ENCODE results near the gene NOC2L. TPM values are rescaled to one million over a fixed set of nuclear protein-coding genes. Genes with fewer than 3 reads are reported as not detected.

Gene NOC2L
- total and polyA plus RNA-seq, 8 donors, result 23.3 to 86.5 (median 37.5) TPM

- TF ChIP-seq CTCF (IDR thresholded peaks at IDR 0.05), result no peak
- Histone ChIP-seq H3K4me3 (peak within 1 kb of the TSS; percentile 53 to 100 (median 99)), H3K4me1 (peaks cover 3 to 9% (median 8%) of the 10 kb centered on the region in 3 donors), H3K36me3 (peaks cover 0 to 12% (median 9%) of the 10 kb centered on the region in 3 donors), H3K27me3 (no peaks in the 10 kb centered on the region), H3K27ac (no peak within 1 kb of the TSS), H3K9me3 (no peaks in the 10 kb centered on the region)
- intact Hi-C loops (cut with DNase I), result no loop called here
- peak; percentile 70 to 77 (median 70) for ATAC-seq
- DNase-seq, result peak in 5 of 6 donors; percentile 61 to 92 (median 67)
- 0 to 1% methylated on average over 36 to 109 of the region's 109 CpGs for WGBS, 2 donors
- FAIRE-seq, result no peak
Observed at GRCh38 chr1:960363-961131, 1.5 kb upstream of the NOC2L start, which contains the start of gene KLHL17. Gene KLHL17, plus strand, starts transcription at chr1:960584. Its CDS starts 110 bp downstream, at chr1:960694.

DNA sequence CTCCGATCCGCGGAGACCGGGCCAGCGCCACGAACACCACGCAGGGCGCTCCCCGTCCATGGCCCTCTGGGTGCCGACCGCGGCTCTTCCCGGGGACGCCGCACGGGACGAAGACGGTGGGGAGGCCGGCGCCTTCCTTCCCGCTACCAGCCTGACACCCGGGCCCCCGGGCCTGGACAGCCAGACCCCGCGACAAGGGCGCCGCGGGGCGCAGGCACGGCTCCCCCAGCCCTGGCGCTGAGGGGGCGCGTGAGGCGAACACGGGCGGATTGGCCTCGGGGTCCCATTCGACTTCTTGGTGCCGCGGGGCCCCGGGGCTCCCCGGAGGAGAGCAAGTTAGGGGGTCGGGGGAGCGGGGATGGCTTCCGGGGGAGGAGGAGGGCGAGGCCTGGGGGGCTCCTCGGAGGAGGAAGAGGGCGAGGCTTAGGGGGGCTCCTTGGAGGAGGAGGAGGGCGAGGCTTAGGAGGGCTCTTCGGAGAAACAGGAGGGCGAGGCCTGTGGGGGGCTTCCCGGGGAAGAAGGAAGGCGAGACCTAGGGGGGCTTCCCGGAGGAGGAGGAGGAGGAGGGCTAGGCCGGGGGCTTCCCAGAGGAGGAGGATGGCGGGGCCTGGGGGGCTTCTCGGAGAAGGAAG is 791 bp upstream of the NOC2L start:
- peaks cover 0 to 19% (median 9%) of the 10 kb centered on the region in 3 donors for H3K36me3 ChIP-seq
- FAIRE-seq (no peak), ATAC-seq (peak in 2 of 4 donors; percentile 4 to 10), DNase-seq (no peak)
- no peaks in the 10 kb centered on the region for H3K9me3 ChIP-seq
- H3K27me3 ChIP-seq, result no peaks in the 10 kb centered on the region
- H3K4me1 ChIP-seq, result peaks cover 3 to 9% (median 8%) of the 10 kb centered on the region in 3 donors
- 20 to 26% methylated on average over 42 to 57 of the region's 57 CpGs for WGBS, 2 donors
- H3K4me3 ChIP-seq, result peak overlapping the region; percentile 53 to 100 (median 99)
- no peak for TF ChIP-seq CTCF (IDR thresholded peaks at IDR 0.05)
- intact Hi-C loops (cut with DNase I), result no loop called here
- H3K27ac ChIP-seq, result no peak overlapping the region

- no peak overlapping the region for H3K4me3 ChIP-seq
- no peak for TF ChIP-seq CTCF (IDR thresholded peaks at IDR 0.05)
- no peaks in the 10 kb centered on the region for H3K27me3 ChIP-seq
- H3K4me1 ChIP-seq, result peaks cover 3 to 9% (median 8%) of the 10 kb centered on the region in 3 donors
- intact Hi-C loops (cut with DNase I), result no loop called here
- FAIRE-seq (no peak), ATAC-seq (no peak), DNase-seq (no peak)
- WGBS, 2 donors, result 89 to 90% methylated on average over 11 of the region's 11 CpGs
- no peak overlapping the region for H3K27ac ChIP-seq
- H3K36me3 ChIP-seq, result peaks cover 7 to 44% (median 31%) of the 10 kb centered on the region in 3 donors
- H3K9me3 ChIP-seq, result no peaks in the 10 kb centered on the region
Observed at GRCh38 chr1:956636-957035, 2.4 kb downstream of the NOC2L start.

DNA sequence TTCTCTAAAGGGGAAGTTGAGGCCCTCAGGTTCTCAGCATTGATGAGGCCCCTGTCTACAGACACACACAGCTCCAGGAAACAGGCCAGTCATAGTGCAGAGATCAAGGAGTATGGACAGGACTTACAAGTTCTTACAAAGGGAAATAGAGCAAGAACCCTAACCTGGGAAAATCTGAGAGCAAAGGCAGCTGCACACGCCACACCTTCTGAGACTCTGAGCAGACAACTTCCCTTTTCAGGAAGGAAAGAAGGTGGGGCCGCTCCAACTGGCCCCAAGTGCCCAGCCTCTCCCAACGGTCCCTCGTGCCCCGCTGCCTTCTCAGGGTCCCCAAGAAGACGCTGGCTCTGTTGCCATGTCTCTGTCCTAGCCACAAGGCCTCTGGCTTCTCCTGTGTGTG is 3.6 kb downstream of the NOC2L start:
- no peaks in the 10 kb centered on the region for H3K27me3 ChIP-seq
- no peak for TF ChIP-seq CTCF (IDR thresholded peaks at IDR 0.05)
- no peaks in the 10 kb centered on the region for H3K9me3 ChIP-seq
- DNase-seq (no peak), FAIRE-seq (no peak), ATAC-seq (no peak)
- no peak overlapping the region for H3K27ac ChIP-seq
- H3K36me3 ChIP-seq, result peaks cover 7 to 54% (median 33%) of the 10 kb centered on the region in 3 donors
- intact Hi-C loops (cut with DNase I), result no loop called here
- no peak overlapping the region for H3K4me3 ChIP-seq
- peaks cover 0 to 9% (median 8%) of the 10 kb centered on the region in 3 donors for H3K4me1 ChIP-seq
- 78 to 87% methylated on average over 6 of the region's 6 CpGs for WGBS, 2 donors
